H4 (cell line): ENCODE data around the gene ADA. TPM values are rescaled to one million over a fixed set of nuclear protein-coding genes. Genes with fewer than 3 reads are reported as not detected.
"Not testable (repeated sequence)": the region's sequence is repeated elsewhere in the genome, so short reads cannot be mapped to it uniquely, and the experiment has no call there.

Experiments used
- DNase-seq: peaks from one replicate; pipeline ENCODE4 v3.0.0-alpha.2; 2015; ENCODE audit warnings: low spot score
- total RNA-seq: library from RNA; depleted of rRNA; stranded (reverse); fragments of >200 nt; shearing (Covaris generic); gene quantifications from 2 replicates; pipeline ENCODE4 v1.2.3, GENCODE V29; 2014

Gene ADA
- total RNA-seq, 1 experiment from 2014 or later, result 11.3 TPM

- no peak for DNase-seq
These were observed 27.6 kb upstream of the ADA start for GRCh38 chr20:44678990-44679611.

GRCh38 chr20:44678242-44678641 is 26.7 kb upstream of the ADA start:
- DNase-seq, result no peak

GRCh38 chr20:44672318-44672902 is 20.9 kb upstream of the ADA start:
- DNase-seq, result not testable (repeated sequence)

DNA sequence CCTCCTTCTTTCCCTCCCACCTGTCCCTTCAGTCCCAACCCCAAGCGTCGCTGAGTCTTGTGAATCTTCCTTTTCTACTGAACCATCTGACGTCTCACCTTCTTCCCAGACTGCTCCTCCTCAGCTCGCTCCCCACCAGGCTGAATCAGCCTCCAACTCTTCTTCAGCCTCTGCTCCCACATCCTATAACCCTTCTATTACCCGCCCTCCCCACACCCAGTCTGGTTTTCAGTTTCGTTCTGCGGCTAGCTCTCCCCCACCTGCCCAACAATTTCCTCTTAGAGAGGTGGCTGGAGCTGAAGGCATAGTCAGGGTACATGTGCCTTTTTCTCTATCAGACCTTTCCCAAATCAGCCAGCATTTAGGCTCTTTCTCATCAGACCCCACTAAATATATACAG is 20.0 kb upstream of the ADA start:
- DNase-seq, result not testable (repeated sequence)

DNA sequence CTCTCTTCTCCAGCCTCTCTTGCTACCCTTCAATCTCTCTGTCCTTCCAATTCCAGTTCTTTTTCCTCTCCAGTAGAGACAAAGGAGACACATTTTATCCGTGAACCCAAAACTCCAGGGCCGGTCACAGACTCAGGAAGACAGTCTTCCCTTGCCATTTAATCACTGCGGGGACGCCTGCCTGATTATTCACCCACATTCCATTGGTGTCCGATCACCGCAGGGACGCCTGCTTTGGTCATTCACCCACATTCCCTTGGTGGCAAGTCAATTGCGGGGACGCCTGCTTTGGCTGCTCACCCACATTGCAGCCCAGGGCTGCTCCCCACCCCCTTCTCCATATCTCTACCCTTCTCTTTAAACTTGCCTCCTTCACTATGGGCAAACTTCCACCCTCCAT is 19.4 kb upstream of the ADA start:
- not testable (repeated sequence) for DNase-seq

DNA sequence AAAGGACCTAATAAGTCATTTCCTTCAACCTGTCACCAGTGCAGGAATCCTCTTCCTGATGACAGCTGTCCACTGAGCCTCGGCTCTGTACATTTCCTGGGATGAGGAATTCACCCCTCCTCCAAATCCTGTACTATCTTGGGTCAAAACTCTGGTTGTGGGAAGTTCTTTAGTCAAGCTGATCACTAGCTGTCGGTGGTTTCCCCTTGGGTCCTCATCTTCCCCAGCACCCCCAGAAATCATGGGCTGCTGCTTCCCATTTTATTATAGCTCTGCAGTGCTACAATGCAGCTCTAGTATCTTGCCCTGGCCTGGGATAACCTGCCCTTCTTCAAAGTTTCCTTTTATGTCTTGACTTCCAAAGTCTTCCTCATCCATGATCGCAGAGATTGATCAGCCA is 14.6 kb upstream of the ADA start:
- no peak for DNase-seq

- no peak for DNase-seq
These were observed 12.6 kb upstream of the ADA start for GRCh38 chr20:44664131-44664530.

GRCh38 chr20:44662261-44662660 is 10.8 kb upstream of the ADA start:
- DNase-seq, result no peak

DNA sequence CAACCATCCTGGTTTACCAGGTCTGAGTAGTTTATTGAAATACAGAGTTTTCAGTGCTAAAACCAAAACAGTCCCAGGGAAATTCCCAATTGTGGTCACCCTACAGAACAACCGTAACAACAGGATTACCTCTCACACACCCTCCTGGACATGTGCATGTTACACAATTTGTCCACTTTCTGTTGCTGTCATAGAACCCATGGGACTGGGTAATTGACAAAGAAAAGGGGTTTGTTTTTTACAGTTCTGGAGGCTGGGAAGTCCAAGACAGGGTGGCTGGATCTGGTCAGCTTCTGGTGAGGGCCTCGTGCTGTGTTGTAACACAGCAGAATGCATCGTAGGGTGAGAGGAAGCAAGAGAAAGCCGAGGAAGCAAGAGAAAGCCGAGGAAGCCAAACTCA is 9.1 kb upstream of the ADA start:
- no peak for DNase-seq

DNA sequence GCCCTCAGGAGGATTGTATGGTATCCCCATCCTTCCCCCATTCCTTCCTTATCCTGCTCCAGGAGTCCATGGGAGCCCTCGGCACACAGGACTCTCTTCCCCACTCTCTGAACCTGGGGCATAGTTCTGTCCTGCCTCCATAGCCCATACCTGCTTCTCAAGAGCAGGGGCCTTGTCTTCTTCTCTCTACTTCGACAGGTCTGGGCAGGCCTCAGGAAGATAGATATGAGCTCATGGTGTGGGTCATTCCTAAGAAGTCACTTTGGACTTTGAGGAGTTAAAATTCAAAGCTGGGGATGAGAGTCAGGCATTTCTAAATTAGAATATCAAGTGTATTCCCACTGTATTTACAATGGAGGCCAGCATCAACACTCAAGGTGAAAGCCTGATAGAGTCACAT is 8.4 kb upstream of the ADA start:
- DNase-seq, result no peak

DNA sequence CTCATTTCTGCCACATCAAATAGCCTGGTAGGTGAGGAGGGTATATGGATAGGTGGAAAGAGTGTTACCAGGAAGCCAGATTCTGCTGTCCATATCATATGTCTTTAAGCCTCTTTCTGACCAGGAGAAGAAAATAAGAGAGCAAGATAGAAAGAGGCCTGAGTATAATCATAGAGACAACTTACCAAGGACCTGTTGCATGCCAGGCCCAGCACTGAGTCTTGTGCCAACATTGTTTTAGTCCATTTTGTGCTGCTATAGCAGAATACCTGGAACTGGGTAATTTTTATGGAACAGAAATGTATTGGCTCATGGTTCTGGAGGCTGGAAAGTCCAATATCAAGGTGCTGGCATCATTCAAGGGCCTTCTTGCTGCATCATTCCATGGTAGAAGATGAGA is 7.3 kb upstream of the ADA start:
- DNase-seq, result no peak

DNA sequence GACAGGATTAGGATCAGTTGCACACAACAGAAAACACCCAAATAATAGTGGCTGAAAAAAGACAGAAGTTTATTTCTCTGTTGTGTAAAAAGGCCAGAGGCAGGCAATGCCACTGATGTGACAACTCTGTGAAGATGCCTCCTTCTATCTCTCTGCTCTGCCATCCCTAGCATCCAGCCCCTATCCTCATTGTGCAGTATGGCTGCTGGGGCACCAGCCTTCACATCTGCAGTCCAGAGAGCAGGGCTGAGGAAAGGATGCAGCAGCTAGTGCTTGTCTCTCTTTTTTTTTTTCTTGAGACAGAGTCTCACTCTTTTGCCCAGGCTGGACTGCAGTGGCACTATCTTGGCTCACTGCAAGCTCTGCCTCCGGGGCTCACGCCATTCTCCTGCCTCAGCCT is 6.4 kb upstream of the ADA start:
- DNase-seq, result no peak

DNA sequence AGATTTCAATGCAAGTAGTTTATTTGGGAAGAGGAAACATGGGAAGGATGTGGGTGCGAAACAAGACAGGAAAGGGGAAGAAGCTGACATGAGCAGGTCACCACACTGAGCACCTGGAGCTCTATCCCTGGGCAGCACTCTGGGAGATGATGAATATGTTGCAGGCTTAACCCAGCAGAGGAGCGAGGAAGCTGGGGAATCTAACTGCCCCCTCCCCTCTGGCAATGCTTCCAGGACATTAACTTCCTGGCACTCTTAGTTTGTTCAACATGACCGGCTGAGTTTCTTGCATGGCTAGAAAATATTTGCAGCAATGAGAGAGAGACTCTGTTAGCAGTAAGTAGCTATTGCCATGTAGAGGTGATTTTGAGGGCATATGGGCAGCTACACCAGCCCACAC is 4.9 kb upstream of the ADA start:
- DNase-seq, result no peak

GRCh38 chr20:44654210-44654609 is 2.7 kb upstream of the ADA start:
- DNase-seq, result not testable (repeated sequence)

- no peak for DNase-seq
These were observed 2.0 kb upstream of the ADA start for GRCh38 chr20:44653546-44653945.

- no peak for DNase-seq
These were observed 140 bp downstream of the ADA start for GRCh38 chr20:44651434-44651683.

DNA sequence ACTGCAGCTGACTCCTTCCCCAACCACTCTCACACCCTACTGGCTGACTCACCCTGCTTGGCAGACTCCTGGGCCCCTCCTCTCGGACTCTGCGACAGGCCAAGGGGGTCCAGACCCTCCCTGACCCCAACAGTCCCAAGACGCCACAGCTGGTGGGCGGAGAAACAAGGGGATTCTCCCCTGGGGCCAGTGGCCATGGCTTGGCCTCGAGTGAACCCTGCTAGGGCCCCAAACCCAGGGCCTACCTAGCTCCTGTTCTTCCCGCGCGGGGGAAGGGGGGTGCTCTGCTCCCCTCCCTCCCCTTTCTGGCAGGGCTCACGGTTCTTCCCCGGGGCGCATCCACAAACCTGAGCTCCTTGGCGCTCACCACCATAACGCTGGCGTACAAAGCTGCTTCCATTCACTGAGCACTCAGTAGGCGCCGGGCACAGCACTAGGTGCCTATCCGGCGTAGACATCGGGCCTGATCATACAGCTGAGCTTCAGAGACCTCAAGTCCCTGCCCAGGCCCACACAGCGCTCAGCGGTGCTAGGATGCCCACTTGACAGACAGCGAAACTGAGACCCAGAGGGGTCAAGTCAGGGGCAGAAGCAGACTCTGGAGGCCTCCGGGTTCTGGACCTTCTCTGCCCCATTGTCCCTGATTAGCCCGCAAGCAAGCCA is 597 bp downstream of the ADA start:
- DNase-seq, result no peak

DNA sequence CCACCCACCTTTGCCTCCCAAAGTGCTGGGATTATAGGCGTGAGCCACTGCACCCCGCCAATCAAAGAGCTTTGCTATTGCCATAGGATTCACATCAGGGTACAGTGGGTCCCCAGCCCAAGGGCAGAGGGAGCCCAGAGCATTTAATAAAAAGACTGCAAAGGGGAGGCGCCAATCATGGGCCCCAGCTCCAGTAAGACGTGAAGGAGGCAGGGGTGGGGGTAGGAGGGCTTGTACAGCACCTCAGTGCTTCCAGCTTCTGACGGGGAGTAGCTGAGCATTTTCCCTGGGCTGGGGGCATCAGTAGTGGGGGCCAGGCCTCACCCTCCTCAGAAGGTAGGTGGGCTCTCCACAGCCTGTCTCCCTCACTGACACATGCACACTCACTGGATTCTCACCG is 1.5 kb downstream of the ADA start:
- DNase-seq, result no peak

DNA sequence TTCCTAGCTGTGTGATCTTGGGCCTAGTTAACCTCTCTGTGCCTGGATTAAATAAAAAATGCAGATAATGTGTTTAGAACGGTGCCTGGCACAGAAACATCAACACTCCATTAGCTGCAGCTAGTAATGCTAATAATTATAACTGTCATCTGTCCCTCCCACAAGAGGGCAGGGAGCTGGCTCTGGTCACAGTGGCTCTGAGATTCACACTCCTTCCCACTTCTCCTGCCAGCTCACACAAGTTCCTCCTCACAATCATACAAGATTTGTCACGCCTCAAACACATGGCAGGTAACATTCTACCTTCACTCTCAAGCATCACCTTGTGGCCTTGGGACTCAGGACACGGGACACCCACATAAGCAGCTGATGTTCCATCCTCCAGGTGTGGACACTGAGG is 2.4 kb downstream of the ADA start:
- DNase-seq, result no peak

GRCh38 chr20:44648579-44648978 is 2.9 kb downstream of the ADA start:
- DNase-seq, result no peak

- DNase-seq, result no peak
These were observed 3.4 kb downstream of the ADA start for GRCh38 chr20:44648068-44648467.

- DNase-seq, result no peak
These were observed 4.7 kb downstream of the ADA start for GRCh38 chr20:44646641-44647274.

- no peak for DNase-seq
These were observed 5.4 kb downstream of the ADA start for GRCh38 chr20:44646023-44646640.
